Measurements from ENCODE around the gene SIX6.

DNA sequence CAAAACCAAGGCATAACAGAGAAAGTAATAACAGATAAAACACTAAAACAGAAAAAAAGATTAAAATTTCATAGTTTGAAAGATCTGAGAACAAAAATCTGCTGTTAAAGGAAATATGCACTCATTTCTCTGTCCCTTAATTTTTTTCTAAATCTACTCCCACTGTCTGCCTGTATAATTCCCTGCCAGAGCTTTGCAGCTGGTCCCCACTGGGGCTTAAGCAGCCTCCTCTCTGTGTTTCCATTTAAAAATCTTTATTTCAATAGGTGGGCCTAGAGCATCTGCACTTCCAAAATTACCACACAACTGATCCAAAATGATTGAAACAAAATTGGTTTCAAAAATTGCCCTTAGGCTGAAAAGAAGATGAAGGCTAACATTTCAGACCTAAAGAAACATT is 6.4 kb upstream of the SIX6 start:
- TF ChIP-seq, protein P1, sequence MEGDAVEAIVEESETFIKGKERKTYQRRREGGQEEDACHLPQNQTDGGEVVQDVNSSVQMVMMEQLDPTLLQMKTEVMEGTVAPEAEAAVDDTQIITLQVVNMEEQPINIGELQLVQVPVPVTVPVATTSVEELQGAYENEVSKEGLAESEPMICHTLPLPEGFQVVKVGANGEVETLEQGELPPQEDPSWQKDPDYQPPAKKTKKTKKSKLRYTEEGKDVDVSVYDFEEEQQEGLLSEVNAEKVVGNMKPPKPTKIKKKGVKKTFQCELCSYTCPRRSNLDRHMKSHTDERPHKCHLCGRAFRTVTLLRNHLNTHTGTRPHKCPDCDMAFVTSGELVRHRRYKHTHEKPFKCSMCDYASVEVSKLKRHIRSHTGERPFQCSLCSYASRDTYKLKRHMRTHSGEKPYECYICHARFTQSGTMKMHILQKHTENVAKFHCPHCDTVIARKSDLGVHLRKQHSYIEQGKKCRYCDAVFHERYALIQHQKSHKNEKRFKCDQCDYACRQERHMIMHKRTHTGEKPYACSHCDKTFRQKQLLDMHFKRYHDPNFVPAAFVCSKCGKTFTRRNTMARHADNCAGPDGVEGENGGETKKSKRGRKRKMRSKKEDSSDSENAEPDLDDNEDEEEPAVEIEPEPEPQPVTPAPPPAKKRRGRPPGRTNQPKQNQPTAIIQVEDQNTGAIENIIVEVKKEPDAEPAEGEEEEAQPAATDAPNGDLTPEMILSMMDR (IDR thresholded peaks at IDR 0.05 in 8 of 11, conservative IDR thresholded peaks at IDR 0.05 in 3 of 11): no peak
- no peak for TF ChIP-seq POLR2A (IDR thresholded peaks at IDR 0.05)
- no peak for TF ChIP-seq POLR2AphosphoS5 (IDR thresholded peaks at IDR 0.05)
